ENCODE results near the gene COX7A2.

DNA sequence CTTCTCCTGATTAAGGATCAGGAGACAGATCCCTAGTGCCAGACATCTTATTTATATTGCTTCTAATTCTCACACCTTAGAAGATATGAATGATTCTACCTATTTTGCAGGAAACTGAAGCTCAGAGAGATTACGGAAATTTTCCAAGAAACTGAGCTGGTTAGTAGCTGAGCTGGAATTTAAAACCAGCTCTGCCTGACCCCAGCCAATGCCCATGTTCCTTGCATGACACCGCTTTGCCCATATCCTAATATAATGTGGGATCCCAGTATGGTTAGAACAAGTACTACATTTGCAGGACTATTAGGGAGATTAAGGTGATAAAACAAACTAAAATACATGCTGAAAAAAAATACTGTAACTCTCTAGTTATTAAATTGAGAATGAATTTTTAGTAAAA lies 39.1 kb upstream of the COX7A2 start:
- TF ChIP-seq, protein P1, sequence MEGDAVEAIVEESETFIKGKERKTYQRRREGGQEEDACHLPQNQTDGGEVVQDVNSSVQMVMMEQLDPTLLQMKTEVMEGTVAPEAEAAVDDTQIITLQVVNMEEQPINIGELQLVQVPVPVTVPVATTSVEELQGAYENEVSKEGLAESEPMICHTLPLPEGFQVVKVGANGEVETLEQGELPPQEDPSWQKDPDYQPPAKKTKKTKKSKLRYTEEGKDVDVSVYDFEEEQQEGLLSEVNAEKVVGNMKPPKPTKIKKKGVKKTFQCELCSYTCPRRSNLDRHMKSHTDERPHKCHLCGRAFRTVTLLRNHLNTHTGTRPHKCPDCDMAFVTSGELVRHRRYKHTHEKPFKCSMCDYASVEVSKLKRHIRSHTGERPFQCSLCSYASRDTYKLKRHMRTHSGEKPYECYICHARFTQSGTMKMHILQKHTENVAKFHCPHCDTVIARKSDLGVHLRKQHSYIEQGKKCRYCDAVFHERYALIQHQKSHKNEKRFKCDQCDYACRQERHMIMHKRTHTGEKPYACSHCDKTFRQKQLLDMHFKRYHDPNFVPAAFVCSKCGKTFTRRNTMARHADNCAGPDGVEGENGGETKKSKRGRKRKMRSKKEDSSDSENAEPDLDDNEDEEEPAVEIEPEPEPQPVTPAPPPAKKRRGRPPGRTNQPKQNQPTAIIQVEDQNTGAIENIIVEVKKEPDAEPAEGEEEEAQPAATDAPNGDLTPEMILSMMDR (conservative IDR thresholded peaks at IDR 0.05; ENCODE audit: low read depth, low read length) = no peak
- TF ChIP-seq EZH2 (IDR thresholded peaks at IDR 0.05; ENCODE audit: borderline replicate concordance, low read depth, low read length, poor library complexity, severe bottlenecking) = no peak

All from A673 (cell line).